HepG2 (cell line): ENCODE measurements around the gene RHOXF2.
"Not testable (repeated sequence)": the region's sequence is repeated elsewhere in the genome, so short reads cannot be mapped to it uniquely, and the experiment has no call there.

ENCODE experiments used
- CTCF ChIP-seq: sonication (generic); formaldehyde crosslinking; IDR thresholded peaks from 2 replicates; pipeline ENCODE4 v1.5.0; 2020; ENCODE audit warnings: mild to moderate bottlenecking, missing genetic modification reagents, moderate library complexity
- FIP1L1 ChIP-seq: fragments of 200-400 bp; formaldehyde crosslinking; IDR thresholded peaks from 2 replicates; pipeline ENCODE4 v1.6.1; 2018; ENCODE audit warnings: low read depth, mild to moderate bottlenecking, low read length, moderate library complexity, borderline replicate concordance; ENCODE audit not compliant: insufficient read depth
- FOSL2 ChIP-seq: sonication (generic); formaldehyde crosslinking; IDR thresholded peaks from 2 replicates; pipeline ENCODE4 v1.4.0; 2020; ENCODE audit warnings: missing genetic modification reagents
- FOXK2 ChIP-seq: fragments of 450-650 bp; IDR thresholded peaks from 2 replicates; pipeline ENCODE4 v1.6.1; 2016
- HOMEZ ChIP-seq: IDR thresholded peaks from 2 replicates; pipeline ENCODE4 v1.6.1; 2016; ENCODE audit warnings: low read depth
- TF ChIP-seq, protein P1 (sequence below), 2 experiments: sonication (generic) in 1 of 2; formaldehyde crosslinking in 1 of 2; IDR thresholded peaks; 2 replicates each; pipeline versions ENCODE4 v1.5.1 to v1.6.1; 2011 to 2020; ENCODE audit warnings: borderline replicate concordance in 1 of 2, low read depth in 1 of 2, low read length in 1 of 2, mild to moderate bottlenecking in 1 of 2, missing genetic modification reagents in 1 of 2, moderate library complexity in 1 of 2

DNA sequence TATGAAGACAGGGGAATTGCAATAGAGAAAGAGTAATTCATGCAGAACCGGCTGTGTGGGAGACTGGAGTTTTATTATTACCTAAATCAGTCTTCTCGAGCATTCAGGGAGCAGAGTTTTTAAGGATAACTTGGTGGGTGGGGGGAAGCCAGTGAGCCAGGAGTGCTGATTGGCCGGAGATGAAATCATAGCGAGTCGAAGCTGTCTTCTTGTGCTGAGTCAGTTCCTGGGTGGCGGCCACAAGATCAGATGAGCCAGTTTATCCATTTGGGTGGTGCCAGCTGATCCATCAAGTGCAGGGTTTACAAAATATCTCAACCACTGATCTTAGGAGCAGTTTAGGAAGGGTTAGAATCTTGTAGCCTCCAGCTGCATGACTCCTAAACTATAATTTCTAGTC is 34.8 kb downstream of the RHOXF2 start:
- TF ChIP-seq CTCF; FOSL2; FIP1L1; FOXK2; HOMEZ (CRISPR knock-in tag): not testable (repeated sequence)
- TF ChIP-seq, protein P1, sequence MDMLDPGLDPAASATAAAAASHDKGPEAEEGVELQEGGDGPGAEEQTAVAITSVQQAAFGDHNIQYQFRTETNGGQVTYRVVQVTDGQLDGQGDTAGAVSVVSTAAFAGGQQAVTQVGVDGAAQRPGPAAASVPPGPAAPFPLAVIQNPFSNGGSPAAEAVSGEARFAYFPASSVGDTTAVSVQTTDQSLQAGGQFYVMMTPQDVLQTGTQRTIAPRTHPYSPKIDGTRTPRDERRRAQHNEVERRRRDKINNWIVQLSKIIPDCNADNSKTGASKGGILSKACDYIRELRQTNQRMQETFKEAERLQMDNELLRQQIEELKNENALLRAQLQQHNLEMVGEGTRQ (IDR thresholded peaks at IDR 0.05; ENCODE audit: low read depth, low read length): not testable (repeated sequence)
- TF ChIP-seq, protein P1 (CRISPR knock-in tag; IDR thresholded peaks at IDR 0.05; ENCODE audit: borderline replicate concordance): not testable (repeated sequence)
